ENCODE measurements around the gene PSMB2.

DNA sequence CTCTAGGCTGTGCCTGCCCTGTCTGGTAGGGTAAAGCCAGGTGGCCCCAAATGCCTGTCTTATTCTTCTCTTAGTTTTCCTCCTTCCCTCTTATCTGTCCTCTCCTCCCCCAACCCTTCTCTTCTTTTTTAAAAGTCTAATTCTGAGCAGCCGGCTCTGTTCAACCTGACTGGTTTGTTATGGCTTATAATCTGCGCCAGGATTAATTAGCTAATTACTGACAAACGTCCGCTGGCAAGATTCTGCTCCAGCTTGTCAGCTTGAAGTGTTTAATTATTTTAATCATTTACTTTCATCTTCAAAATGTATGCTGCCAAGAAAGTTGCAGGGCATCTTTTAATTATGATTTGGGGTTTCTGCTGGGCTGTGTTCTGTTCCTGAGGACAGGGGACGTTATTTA lies 27.2 kb upstream of the PSMB2 start:
- no peak for TF ChIP-seq BHLHE40 (IDR thresholded peaks at IDR 0.05; ENCODE audit: borderline replicate concordance)
- no peak for TF ChIP-seq SP1 (IDR thresholded peaks at IDR 0.05)
- no peak for TF ChIP-seq FOXK2 (IDR thresholded peaks at IDR 0.05)
- TF ChIP-seq FOXM1 (IDR thresholded peaks at IDR 0.05; ENCODE audit: borderline replicate concordance), result no peak
- TF ChIP-seq NFRKB (IDR thresholded peaks at IDR 0.05), result no peak
- no peak for TF ChIP-seq ZNF384 (IDR thresholded peaks at IDR 0.05)
- no peak for TF ChIP-seq ARNT (IDR thresholded peaks at IDR 0.05)
- TF ChIP-seq SUZ12 (IDR thresholded peaks at IDR 0.05), result no peak
- TF ChIP-seq HDGF (IDR thresholded peaks at IDR 0.05; ENCODE audit: borderline replicate concordance), result no peak
- no peak for TF ChIP-seq L3MBTL2 (conservative IDR thresholded peaks at IDR 0.05)
- no peak for TF ChIP-seq FOXA1 (IDR thresholded peaks at IDR 0.05)
- no peak for TF ChIP-seq CTBP1 (IDR thresholded peaks at IDR 0.05; ENCODE audit: borderline replicate concordance)
- TF ChIP-seq, protein P1, sequence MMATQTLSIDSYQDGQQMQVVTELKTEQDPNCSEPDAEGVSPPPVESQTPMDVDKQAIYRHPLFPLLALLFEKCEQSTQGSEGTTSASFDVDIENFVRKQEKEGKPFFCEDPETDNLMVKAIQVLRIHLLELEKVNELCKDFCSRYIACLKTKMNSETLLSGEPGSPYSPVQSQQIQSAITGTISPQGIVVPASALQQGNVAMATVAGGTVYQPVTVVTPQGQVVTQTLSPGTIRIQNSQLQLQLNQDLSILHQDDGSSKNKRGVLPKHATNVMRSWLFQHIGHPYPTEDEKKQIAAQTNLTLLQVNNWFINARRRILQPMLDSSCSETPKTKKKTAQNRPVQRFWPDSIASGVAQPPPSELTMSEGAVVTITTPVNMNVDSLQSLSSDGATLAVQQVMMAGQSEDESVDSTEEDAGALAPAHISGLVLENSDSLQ (IDR thresholded peaks at IDR 0.05), result no peak
- no peak for TF ChIP-seq TARDBP (IDR thresholded peaks at IDR 0.05)

Measured in HEK293T (cell line).